ENCODE measurements around the gene SLC16A3.

The SLC16A3 gene

GRCh38 chr17:82223517-82223916, 5.3 kb upstream of the SLC16A3 start:
- DNase-seq (ENCODE audit: low read depth) = no peak

DNA sequence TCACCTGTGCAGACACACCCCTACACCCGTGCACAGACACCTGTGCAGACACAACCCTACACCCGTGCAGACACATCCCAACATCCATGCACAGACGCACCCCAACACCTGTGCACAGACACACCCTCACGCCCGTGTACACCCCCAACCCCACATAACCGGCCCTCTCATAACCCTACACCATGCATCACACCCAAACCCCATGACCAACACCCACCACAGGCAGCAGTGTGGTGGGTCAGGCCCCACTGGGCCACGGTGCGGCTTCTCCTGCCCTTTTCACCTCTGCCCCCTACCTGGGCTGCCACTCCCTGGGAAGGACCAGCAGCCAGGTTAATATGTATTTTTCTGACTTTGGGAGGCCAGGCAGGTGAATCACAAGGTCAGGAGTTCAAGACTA, 4.2 kb upstream of the SLC16A3 start:
- no peak for DNase-seq (ENCODE audit: low read depth)

GRCh38 chr17:82225368-82226029, 3.3 kb upstream of the SLC16A3 start:
- DNase-seq (ENCODE audit: low read depth) = no peak

DNA sequence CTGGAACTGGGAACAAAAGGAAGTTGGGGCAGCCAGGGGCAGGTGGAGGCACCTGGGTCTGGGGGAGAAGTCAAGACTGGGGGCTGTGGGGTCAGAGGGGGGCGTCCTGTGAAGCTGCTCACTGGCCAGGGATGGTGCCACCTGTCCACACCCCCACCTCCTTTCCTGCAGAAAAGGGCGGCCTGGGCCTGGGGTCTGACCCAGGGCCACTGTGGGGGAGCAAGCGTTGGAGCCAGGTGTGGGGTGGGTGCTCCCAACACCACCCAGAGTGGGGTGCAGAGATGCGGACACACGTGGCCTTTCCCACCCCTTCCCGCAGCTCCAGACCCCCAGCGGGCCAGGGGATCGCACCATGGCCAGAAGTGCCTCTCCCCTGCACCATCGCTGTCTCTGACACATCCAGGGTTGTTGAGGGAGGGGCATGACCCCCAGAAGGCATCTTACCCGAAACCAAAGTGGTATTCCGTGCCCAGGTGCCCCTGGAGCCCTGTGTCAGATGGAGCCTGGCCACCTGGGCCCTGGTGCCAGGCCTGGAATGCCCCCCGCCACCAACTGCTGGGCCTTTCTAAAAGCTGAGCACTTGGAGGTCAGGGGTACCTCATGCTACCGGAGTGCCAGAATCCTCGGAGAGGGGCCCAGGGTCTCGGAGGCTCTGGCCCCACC, 2.6 kb upstream of the SLC16A3 start:
- no peak for DNase-seq (ENCODE audit: low read depth)

DNA sequence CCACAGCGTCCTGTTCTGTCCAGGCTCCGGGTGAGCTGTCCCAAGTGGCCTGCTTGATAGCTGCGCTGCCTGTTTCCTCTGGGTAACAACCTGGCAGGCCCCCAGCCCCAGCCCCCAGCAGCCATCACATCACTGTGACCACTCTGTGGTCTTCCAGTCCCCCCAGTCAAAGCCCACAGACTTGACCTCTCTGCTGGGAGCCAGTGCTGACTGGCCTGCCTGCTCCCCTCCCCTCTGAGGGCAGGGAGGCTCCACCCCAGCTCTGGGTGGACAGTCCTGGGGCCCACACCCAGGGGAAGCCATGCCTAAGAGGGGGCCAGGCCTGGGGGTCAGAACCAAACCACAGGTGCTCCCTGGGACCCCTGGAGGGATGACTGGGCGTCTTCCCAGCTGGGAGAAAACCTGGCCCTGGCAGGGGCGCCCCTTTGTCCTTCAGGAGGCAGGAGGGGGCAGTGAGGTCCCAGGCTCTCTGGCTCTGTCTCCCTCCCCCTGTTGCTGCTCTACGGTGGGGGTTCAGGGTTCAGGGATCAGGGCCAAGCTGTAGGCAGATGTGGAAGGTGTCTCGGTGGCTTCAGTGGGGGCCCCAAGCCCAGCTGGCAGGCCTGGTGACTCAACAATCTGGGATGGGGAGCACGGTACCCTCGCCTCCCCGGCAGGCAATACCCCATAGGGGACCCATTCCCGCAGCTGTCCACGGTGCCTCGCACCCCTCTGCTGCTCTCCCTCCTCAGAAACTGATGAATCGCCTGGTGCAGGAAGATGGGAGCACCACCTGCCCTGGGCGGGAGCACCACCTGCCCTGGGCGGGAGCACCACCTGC, 1.8 kb upstream of the SLC16A3 start:
- DNase-seq (ENCODE audit: low read depth) = no peak

DNA sequence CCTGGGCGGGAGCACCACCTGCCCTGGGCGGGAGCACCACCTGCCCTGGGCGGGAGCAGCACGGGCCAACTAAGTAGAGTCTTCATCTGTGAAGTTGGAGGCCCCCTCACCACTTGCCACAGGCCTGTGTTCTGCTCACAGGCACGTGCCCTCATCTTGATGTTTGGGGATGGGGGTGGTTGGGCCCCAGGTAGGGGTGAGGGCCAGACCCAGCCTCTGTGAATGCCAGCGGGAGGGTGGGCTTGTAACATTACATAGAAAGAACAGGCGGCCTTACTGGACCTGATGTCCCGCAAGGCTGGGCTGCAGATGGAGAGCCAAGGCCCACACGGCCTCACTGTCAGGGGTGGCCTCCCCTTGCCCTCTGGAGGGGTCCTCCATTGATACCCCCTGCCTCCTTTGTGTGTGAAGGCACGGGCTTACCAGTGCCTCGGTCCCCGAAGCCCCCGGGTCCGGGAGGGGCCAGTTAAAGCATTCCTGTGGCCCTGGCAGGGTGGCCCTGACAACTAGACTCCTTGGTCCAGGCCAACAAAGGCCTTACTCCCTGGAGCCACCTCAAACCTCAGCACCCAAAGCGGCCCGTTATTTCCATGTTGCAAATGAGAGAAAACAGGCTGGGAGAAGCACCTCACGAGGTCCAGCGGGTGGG, 1.1 kb upstream of the SLC16A3 start:
- DNase-seq (ENCODE audit: low read depth) = no peak

- DNase-seq (ENCODE audit: low read depth) = peak; percentile 48
Measured at GRCh38 chr17:82228278-82228841, 482 bp upstream of the SLC16A3 start.

- DNase-seq (ENCODE audit: low read depth) = no peak
Measured at GRCh38 chr17:82229698-82230608, 1.1 kb downstream of the SLC16A3 start.

GRCh38 chr17:82230609-82231311, 1.9 kb downstream of the SLC16A3 start:
- peak; percentile 41 for DNase-seq (ENCODE audit: low read depth)

DNA sequence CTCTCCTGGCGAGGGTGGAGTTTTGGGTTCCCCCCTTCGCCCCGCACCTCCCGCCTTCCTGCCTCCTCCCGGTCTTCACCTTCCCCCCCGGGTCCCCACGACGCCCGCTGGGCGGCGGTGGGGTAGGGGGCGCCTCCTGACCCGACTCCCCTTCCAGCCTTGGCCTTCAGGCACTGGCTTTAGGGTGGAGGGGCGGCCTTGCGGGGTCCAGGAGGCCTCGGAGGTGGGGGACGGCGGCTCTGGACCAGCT, 2.4 kb downstream of the SLC16A3 start:
- no peak for DNase-seq (ENCODE audit: low read depth)

GRCh38 chr17:82231562-82232321, 2.9 kb downstream of the SLC16A3 start:
- DNase-seq (ENCODE audit: low read depth) = no peak

- DNase-seq (ENCODE audit: low read depth) = no peak
Measured at GRCh38 chr17:82232322-82232820, 3.5 kb downstream of the SLC16A3 start.

DNA sequence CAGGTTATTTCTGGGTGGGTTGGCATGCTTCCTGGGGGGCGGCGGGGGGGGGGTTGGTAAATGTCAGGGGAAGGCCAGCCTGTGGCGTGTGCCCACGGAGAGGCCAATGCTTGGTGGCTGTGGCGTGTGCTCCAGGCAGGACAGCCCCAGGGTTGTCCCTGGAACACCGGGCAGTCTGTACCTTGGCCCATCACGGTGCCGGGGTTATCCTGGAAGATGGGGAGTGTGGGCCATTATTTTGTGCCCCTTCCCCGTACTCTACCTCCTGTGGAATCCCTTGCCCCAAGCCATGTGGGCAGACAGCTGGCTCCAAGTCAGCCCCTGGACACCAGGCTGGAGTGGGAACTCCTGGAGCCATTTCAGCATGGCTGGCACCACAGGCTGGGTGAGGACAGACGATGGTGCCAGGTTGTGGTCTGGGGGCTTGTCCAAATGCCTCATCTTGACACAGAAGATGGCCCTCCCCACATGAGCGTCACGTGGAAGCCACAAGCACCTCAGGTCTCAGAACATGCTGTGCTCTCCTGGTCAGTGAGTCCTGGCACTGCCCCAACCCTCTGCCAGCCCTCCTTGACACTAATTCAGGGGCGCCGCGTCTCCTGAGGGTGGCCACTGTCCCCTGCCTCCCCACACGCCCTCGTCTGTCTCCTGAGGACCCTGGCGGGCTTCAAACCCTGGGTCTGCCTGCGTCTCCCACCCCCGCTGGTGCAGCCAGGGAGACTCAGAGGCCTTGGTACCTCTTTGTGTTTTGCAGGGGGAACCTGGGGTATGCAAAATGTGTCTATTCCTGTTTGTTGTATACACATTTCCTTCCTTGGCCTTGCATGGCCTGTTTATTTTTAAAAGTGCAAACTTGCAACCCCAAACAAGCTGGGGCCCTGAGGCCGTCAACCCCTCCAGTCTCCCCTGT, 4.3 kb downstream of the SLC16A3 start:
- DNase-seq (ENCODE audit: low read depth) = no peak

GRCh38 chr17:82234211-82235055, 5.6 kb downstream of the SLC16A3 start:
- DNase-seq (ENCODE audit: low read depth) = no peak

DNA sequence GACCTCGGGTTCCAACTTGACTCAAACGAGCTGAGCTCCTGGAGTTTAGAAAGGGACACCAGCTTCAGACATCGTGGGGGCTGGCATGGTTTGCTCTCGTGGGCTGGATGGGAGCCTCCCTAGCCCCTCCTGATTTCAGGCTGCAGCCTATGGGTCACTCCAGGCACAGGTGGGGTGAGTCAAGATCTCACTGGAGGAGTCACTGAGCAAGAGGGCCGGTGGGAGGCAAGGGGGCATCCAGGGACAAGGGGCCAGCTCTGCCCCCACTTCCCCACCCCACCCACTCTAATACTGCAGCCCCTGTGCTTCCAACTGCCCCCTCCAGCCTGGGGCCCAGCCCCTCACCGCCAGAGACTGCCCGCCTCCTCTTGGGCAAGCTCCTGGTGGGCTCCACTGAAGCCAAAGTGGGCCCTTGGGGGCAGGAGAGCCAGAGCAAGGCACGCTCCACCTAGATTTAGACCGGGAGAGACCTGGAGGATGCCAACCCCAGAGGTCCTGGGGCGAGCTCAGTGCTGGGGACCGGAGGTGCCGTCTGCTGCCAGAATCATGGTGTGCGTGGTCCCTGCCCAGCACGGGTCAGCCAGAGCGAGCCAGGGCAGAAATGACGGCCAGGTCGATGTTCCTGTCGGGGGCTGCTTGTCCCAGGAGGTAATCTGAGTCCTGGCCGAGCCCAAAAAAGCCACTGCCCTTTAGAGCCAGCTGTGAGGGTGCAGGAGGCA, 6.4 kb downstream of the SLC16A3 start:
- no peak for DNase-seq (ENCODE audit: low read depth)

- DNase-seq (ENCODE audit: low read depth) = no peak
Measured at GRCh38 chr17:82235775-82236141, 6.9 kb downstream of the SLC16A3 start.
